Activated naive CD4-positive, alpha-beta T cell treated with anti-CD3 and anti-CD28 coated beads for 36 hours (primary cell): ENCODE results near the gene CTNNA2. TPM values are rescaled to one million over a fixed set of nuclear protein-coding genes. Genes with fewer than 3 reads are reported as not detected.

Experiments
- CTCF ChIA-PET: fragments of 350-600 bp; sonication (Branson Sonifier 250); formaldehyde crosslinking; loops from one replicate; lab custom pipeline; 2021; ENCODE audit warnings: antibody characterized with exemption; lab: Charles Lee
- DNase-seq: peaks from one replicate; pipeline ENCODE4 v3.0.0-alpha.2; 2020
- H3K27ac Mint-ChIP-seq: one replicate; pipeline ENCODE4 v1.8.0; 2021; ENCODE audit warnings: mild to moderate bottlenecking, mixed read lengths
- H3K27me3 Mint-ChIP-seq: one replicate; pipeline ENCODE4 v1.8.0; 2021; ENCODE audit warnings: low read depth, mixed read lengths
- H3K36me3 Mint-ChIP-seq: one replicate; pipeline ENCODE4 v1.8.0; 2021; ENCODE audit warnings: low read depth, mixed read lengths
- H3K4me1 Mint-ChIP-seq: one replicate; pipeline ENCODE4 v1.8.0; 2021; ENCODE audit warnings: low read depth, mixed read lengths
- H3K4me3 Mint-ChIP-seq: one replicate; pipeline ENCODE4 v1.8.0; 2021; ENCODE audit warnings: mild to moderate bottlenecking, moderate library complexity, mixed read lengths
- H3K9me3 Mint-ChIP-seq: one replicate; pipeline ENCODE4 v1.8.0; 2021; ENCODE audit warnings: mixed read lengths
- intact Hi-C: fragments of 100-400 bp; cut with micrococcal nuclease; formaldehyde crosslinking; loops from one replicate; pipeline ENCODE4 v1.15.1; 2023
- total RNA-seq, 2 experiments: library from RNA; stranded (reverse); gene quantifications; one replicate each; pipeline ENCODE4 v1.2.3, GENCODE V29; 2021

The CTNNA2 gene
- total RNA-seq, 2 experiments from 2014 or later, result not detected

GRCh38 chr2:80579756-80580155, 1066.9 kb downstream of the CTNNA2 start:
- no peak overlapping the region for H3K4me3 Mint-ChIP-seq
- intact Hi-C loops, result no loop called here
- H3K36me3 Mint-ChIP-seq, result no peaks in the 10 kb centered on the region
- DNase-seq, result no peak
- CTCF ChIA-PET, result no interaction called here
- no peaks in the 10 kb centered on the region for H3K4me1 Mint-ChIP-seq
- H3K27me3 Mint-ChIP-seq, result no peaks in the 10 kb centered on the region
- peaks cover 4% of the 10 kb centered on the region for H3K9me3 Mint-ChIP-seq
- no peak overlapping the region for H3K27ac Mint-ChIP-seq

- no peaks in the 10 kb centered on the region for H3K36me3 Mint-ChIP-seq
- CTCF ChIA-PET, result no interaction called here
- intact Hi-C loops, result no loop called here
- no peak overlapping the region for H3K27ac Mint-ChIP-seq
- no peaks in the 10 kb centered on the region for H3K4me1 Mint-ChIP-seq
- no peak for DNase-seq
- H3K9me3 Mint-ChIP-seq, result peaks cover 3% of the 10 kb centered on the region
- H3K4me3 Mint-ChIP-seq, result no peak overlapping the region
- no peaks in the 10 kb centered on the region for H3K27me3 Mint-ChIP-seq
Observed at GRCh38 chr2:80591233-80591632, 1078.4 kb downstream of the CTNNA2 start.

GRCh38 chr2:80592106-80592505, 1079.3 kb downstream of the CTNNA2 start:
- DNase-seq, result no peak
- Mint-ChIP-seq H3K4me3 (no peak overlapping the region), H3K9me3 (peaks cover 3% of the 10 kb centered on the region), H3K36me3 (no peaks in the 10 kb centered on the region), H3K27ac (no peak overlapping the region), H3K4me1 (no peaks in the 10 kb centered on the region), H3K27me3 (no peaks in the 10 kb centered on the region)
- CTCF ChIA-PET, result no interaction called here
- intact Hi-C loops, result no loop called here

GRCh38 chr2:80610108-80610507, 1097.3 kb downstream of the CTNNA2 start:
- DNase-seq, result no peak
- H3K4me1 Mint-ChIP-seq, result no peaks in the 10 kb centered on the region
- peaks cover 6% of the 10 kb centered on the region for H3K9me3 Mint-ChIP-seq
- no peak overlapping the region for H3K4me3 Mint-ChIP-seq
- intact Hi-C loops, result no loop called here
- H3K27ac Mint-ChIP-seq, result no peak overlapping the region
- H3K27me3 Mint-ChIP-seq, result no peaks in the 10 kb centered on the region
- no peaks in the 10 kb centered on the region for H3K36me3 Mint-ChIP-seq
- CTCF ChIA-PET, result no interaction called here

- CTCF ChIA-PET, result no interaction called here
- no peak for DNase-seq
- peaks cover 6% of the 10 kb centered on the region for H3K9me3 Mint-ChIP-seq
- H3K4me1 Mint-ChIP-seq, result no peaks in the 10 kb centered on the region
- H3K27ac Mint-ChIP-seq, result no peak overlapping the region
- no peaks in the 10 kb centered on the region for H3K36me3 Mint-ChIP-seq
- no peaks in the 10 kb centered on the region for H3K27me3 Mint-ChIP-seq
- no peak overlapping the region for H3K4me3 Mint-ChIP-seq
- intact Hi-C loops, result no loop called here
Observed at GRCh38 chr2:80621656-80622055, 1108.8 kb downstream of the CTNNA2 start.

- H3K27ac Mint-ChIP-seq, result no peak overlapping the region
- no peak overlapping the region for H3K4me3 Mint-ChIP-seq
- CTCF ChIA-PET, result no interaction called here
- DNase-seq, result no peak
- intact Hi-C loops, result no loop called here
- peaks cover 14% of the 10 kb centered on the region for H3K9me3 Mint-ChIP-seq
- H3K4me1 Mint-ChIP-seq, result no peaks in the 10 kb centered on the region
- no peaks in the 10 kb centered on the region for H3K27me3 Mint-ChIP-seq
- no peaks in the 10 kb centered on the region for H3K36me3 Mint-ChIP-seq
Observed at GRCh38 chr2:80624062-80624461, 1111.2 kb downstream of the CTNNA2 start.

- H3K27ac Mint-ChIP-seq, result no peak overlapping the region
- no peaks in the 10 kb centered on the region for H3K4me1 Mint-ChIP-seq
- H3K36me3 Mint-ChIP-seq, result no peaks in the 10 kb centered on the region
- no peaks in the 10 kb centered on the region for H3K27me3 Mint-ChIP-seq
- H3K4me3 Mint-ChIP-seq, result no peak overlapping the region
- no peak for DNase-seq
- intact Hi-C loops, result no loop called here
- H3K9me3 Mint-ChIP-seq, result peaks cover 13% of the 10 kb centered on the region
- CTCF ChIA-PET, result no interaction called here
Observed at GRCh38 chr2:80634590-80634989, 1121.7 kb downstream of the CTNNA2 start.

- H3K9me3 Mint-ChIP-seq, result peaks cover 15% of the 10 kb centered on the region
- H3K27me3 Mint-ChIP-seq, result no peaks in the 10 kb centered on the region
- no peaks in the 10 kb centered on the region for H3K36me3 Mint-ChIP-seq
- CTCF ChIA-PET, result no interaction called here
- intact Hi-C loops, result no loop called here
- no peak overlapping the region for H3K27ac Mint-ChIP-seq
- no peaks in the 10 kb centered on the region for H3K4me1 Mint-ChIP-seq
- H3K4me3 Mint-ChIP-seq, result no peak overlapping the region
- DNase-seq, result no peak
Observed at GRCh38 chr2:80638783-80639182, 1125.9 kb downstream of the CTNNA2 start.

GRCh38 chr2:80642465-80642864, 1129.6 kb downstream of the CTNNA2 start:
- intact Hi-C loops, result no loop called here
- no peaks in the 10 kb centered on the region for H3K4me1 Mint-ChIP-seq
- DNase-seq, result no peak
- no peak overlapping the region for H3K4me3 Mint-ChIP-seq
- no peak overlapping the region for H3K27ac Mint-ChIP-seq
- peaks cover 13% of the 10 kb centered on the region for H3K9me3 Mint-ChIP-seq
- H3K36me3 Mint-ChIP-seq, result no peaks in the 10 kb centered on the region
- no peaks in the 10 kb centered on the region for H3K27me3 Mint-ChIP-seq
- CTCF ChIA-PET, result no interaction called here

- CTCF ChIA-PET, result no interaction called here
- no peaks in the 10 kb centered on the region for H3K4me1 Mint-ChIP-seq
- intact Hi-C loops, result no loop called here
- H3K9me3 Mint-ChIP-seq, result peaks cover 10% of the 10 kb centered on the region
- DNase-seq, result no peak
- H3K4me3 Mint-ChIP-seq, result no peak overlapping the region
- H3K27ac Mint-ChIP-seq, result no peak overlapping the region
- no peaks in the 10 kb centered on the region for H3K27me3 Mint-ChIP-seq
- H3K36me3 Mint-ChIP-seq, result no peaks in the 10 kb centered on the region
Observed at GRCh38 chr2:80643598-80643997, 1130.7 kb downstream of the CTNNA2 start.

GRCh38 chr2:80651435-80651834, 1138.6 kb downstream of the CTNNA2 start:
- no peaks in the 10 kb centered on the region for H3K4me1 Mint-ChIP-seq
- H3K9me3 Mint-ChIP-seq, result peaks cover 4% of the 10 kb centered on the region
- no peak overlapping the region for H3K27ac Mint-ChIP-seq
- no peak overlapping the region for H3K4me3 Mint-ChIP-seq
- no peaks in the 10 kb centered on the region for H3K27me3 Mint-ChIP-seq
- no peak for DNase-seq
- no peaks in the 10 kb centered on the region for H3K36me3 Mint-ChIP-seq
- intact Hi-C loops, result no loop called here
- CTCF ChIA-PET, result no interaction called here

GRCh38 chr2:80655265-80655664, 1142.4 kb downstream of the CTNNA2 start:
- CTCF ChIA-PET, result no interaction called here
- intact Hi-C loops, result no loop called here
- no peaks in the 10 kb centered on the region for H3K36me3 Mint-ChIP-seq
- no peaks in the 10 kb centered on the region for H3K27me3 Mint-ChIP-seq
- H3K27ac Mint-ChIP-seq, result no peak overlapping the region
- no peaks in the 10 kb centered on the region for H3K4me1 Mint-ChIP-seq
- H3K4me3 Mint-ChIP-seq, result no peak overlapping the region
- no peak for DNase-seq
- H3K9me3 Mint-ChIP-seq, result peaks cover 6% of the 10 kb centered on the region

- H3K36me3 Mint-ChIP-seq, result no peaks in the 10 kb centered on the region
- no peaks in the 10 kb centered on the region for H3K4me1 Mint-ChIP-seq
- CTCF ChIA-PET, result no interaction called here
- intact Hi-C loops, result no loop called here
- no peak overlapping the region for H3K27ac Mint-ChIP-seq
- peaks cover 1% of the 10 kb centered on the region for H3K9me3 Mint-ChIP-seq
- H3K27me3 Mint-ChIP-seq, result no peaks in the 10 kb centered on the region
- H3K4me3 Mint-ChIP-seq, result no peak overlapping the region
- DNase-seq, result no peak
Observed at GRCh38 chr2:80670763-80671162, 1157.9 kb downstream of the CTNNA2 start.

- Mint-ChIP-seq H3K36me3 (no peaks in the 10 kb centered on the region), H3K27ac (no peak overlapping the region), H3K4me1 (no peaks in the 10 kb centered on the region), H3K4me3 (no peak overlapping the region), H3K9me3 (peaks cover 1% of the 10 kb centered on the region), H3K27me3 (no peaks in the 10 kb centered on the region)
- intact Hi-C loops, result no loop called here
- no peak for DNase-seq
- CTCF ChIA-PET, result no interaction called here
Observed at GRCh38 chr2:80687524-80687923, 1174.7 kb downstream of the CTNNA2 start.
